ENCODE results near the gene PPP1R16B.

- TF ChIP-seq ATF2 (IDR thresholded peaks at IDR 0.05; ENCODE audit: low read length) (no peak), POLR2AphosphoS5 (IDR thresholded peaks at IDR 0.05; ENCODE audit: low read depth, low read length) (no peak), ZNF274 (IDR thresholded peaks at IDR 0.05; ENCODE audit: borderline replicate concordance, extremely low read depth, low read length) (no peak), CBX8 (IDR thresholded peaks at IDR 0.05; ENCODE audit: borderline replicate concordance, low read depth, low read length) (no peak), NRF1 (IDR thresholded peaks at IDR 0.05; ENCODE audit: low read depth, low read length) (no peak), RFX5 (IDR thresholded peaks at IDR 0.05; ENCODE audit: borderline replicate concordance, low read depth, low read length) (no peak)
- TF ChIP-seq, protein P1, sequence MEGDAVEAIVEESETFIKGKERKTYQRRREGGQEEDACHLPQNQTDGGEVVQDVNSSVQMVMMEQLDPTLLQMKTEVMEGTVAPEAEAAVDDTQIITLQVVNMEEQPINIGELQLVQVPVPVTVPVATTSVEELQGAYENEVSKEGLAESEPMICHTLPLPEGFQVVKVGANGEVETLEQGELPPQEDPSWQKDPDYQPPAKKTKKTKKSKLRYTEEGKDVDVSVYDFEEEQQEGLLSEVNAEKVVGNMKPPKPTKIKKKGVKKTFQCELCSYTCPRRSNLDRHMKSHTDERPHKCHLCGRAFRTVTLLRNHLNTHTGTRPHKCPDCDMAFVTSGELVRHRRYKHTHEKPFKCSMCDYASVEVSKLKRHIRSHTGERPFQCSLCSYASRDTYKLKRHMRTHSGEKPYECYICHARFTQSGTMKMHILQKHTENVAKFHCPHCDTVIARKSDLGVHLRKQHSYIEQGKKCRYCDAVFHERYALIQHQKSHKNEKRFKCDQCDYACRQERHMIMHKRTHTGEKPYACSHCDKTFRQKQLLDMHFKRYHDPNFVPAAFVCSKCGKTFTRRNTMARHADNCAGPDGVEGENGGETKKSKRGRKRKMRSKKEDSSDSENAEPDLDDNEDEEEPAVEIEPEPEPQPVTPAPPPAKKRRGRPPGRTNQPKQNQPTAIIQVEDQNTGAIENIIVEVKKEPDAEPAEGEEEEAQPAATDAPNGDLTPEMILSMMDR (IDR thresholded peaks at IDR 0.05; ENCODE audit: control extremely low read depth in 1 of 3, insufficient read depth in 1 of 3, low read depth in 1 of 3, low read length in 3 of 3): no peak
These were observed 49.9 kb downstream of the PPP1R16B start for GRCh38 chr20:38855356-38855755.
